NCI-H1105 treated with DMSO at 0.1 percent for 48 hours (cell line): ENCODE measurements around the gene MFSD6.
A peak's percentile ranks its signal among the peaks of the same experiment; 100 is the strongest.

Experiments
- DNase-seq: peaks from one replicate; lab custom pipeline; 2025; lab: John Stamatoyannopoulos, UW

The MFSD6 gene

DNA sequence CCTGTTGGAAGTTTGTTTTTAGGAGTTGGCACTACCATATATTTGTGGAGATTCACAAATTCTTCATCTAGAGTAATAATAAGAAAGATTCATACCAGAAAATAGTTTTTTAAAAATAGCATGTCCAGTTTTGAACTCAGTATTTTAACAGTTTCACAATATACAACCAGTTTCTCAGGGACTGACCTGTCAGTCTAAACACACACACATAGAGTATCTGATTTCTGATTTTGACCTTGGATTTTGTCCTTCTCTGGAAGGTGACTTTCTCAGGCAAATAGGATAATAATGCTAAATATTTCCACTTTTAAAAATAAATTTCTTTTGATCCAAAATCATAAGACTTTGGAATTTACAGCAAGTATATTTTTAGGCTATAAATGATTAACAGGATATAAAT lies 32.0 kb downstream of the MFSD6 start:
- no peak for DNase-seq

DNA sequence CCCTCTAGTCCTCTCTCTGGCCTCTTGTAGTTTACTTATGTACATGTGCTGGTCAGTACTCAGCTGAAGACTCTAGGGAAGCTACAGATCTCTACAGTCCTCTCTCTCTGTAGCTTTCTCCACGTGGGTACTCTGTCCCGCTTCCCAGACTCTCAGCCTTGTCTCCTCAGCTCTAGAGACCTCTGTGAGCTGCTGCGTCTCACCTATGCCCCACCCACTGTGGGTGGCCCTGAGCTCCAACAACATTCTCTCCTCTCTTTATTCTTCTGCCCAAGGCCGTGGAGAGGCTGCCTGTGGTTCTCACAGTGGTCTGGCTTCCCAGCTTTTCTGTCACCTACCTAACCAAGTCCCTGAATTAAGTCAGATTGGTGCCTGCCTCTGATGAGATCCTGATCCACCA lies 33.4 kb downstream of the MFSD6 start:
- no peak for DNase-seq

DNA sequence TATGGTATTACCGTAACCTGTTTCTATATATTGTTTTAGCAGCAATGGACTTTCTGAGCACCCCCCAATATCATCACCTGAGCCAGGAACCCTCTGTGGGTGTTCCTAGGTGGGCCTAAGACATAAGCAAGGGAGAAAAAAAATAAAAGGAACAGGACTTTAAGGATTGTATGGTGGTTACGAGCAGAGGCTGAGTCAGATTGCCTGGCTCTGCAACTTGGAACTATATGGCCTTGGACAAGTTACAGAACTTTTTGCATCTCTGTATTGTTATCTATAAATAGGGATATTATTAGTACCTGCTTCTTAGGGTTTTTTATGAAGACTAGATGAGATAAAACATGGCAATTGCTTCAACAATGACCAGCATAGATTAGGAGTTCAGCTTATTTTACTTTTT lies 34.9 kb downstream of the MFSD6 start:
- DNase-seq, result no peak

DNA sequence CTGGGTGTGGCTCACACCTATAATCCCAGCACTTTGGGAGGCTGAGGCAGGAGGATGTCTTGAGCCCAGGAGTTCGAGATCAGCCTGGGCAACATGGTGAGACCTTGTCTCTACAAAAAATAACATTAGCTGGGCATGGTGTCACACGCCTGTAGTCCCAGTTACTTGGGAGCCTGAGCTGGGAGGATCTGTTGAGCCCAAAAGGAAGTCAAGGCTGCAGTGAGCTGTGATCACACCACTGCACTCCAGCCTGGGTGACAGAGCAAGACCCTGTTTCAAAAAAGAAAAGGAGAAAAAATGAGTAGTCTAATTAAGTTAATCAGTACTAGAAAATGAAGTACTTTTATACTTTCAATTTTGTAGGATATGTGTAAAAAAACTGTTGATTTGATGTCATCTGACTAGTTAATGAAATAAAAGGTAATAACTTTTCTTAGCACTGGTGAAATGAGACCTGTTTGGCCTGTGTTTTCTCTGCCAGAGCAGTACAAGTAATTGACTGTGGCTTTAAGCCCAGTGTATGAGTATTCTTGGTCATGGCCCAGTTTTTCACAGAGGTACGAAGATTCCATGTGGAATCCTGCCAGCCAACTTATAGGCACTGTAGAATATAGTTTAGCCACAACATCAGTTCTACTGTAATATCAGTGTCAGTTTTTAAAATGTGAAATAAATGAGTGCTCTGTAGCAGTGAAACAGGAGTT lies 35.8 kb downstream of the MFSD6 start:
- peak; percentile 25 for DNase-seq

DNA sequence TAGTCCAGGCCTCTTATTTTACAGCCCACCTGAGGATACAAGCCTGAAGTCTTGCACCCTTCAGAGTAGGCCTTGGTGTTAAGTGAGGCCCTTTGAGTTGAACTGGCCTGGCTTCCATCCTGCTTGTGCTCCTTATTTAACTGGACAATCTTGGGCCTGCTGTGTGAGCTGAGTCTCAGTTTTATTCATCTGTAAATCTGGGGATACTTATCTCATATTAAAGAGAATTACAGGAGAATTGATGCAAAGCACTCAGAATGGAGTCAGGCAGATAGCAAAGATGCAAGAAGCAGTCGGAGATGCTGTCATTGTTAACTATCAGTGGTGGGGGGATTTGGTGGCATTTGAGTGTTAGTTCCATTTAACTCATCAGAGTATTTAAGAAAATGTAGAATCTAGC lies 36.8 kb downstream of the MFSD6 start:
- DNase-seq, result no peak

DNA sequence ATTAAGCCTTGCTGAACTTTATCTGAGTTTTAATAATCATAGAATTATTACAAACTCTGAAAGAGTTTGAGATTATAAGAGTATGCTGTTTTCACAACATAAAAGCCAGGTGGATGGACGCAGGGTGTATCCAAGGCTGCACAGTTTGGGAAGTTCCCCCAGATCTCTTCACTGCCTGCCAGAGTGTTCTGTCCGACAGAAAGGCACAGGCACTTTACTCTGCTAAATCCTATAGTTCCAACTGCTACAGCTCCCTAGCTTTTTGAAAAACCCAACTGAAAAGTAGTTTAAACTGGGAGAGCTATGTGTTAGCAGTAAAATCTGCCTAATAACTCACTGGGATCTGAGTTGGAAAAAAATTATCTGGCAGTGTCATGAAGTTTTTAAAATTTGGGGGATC lies 38.0 kb downstream of the MFSD6 start:
- no peak for DNase-seq

DNA sequence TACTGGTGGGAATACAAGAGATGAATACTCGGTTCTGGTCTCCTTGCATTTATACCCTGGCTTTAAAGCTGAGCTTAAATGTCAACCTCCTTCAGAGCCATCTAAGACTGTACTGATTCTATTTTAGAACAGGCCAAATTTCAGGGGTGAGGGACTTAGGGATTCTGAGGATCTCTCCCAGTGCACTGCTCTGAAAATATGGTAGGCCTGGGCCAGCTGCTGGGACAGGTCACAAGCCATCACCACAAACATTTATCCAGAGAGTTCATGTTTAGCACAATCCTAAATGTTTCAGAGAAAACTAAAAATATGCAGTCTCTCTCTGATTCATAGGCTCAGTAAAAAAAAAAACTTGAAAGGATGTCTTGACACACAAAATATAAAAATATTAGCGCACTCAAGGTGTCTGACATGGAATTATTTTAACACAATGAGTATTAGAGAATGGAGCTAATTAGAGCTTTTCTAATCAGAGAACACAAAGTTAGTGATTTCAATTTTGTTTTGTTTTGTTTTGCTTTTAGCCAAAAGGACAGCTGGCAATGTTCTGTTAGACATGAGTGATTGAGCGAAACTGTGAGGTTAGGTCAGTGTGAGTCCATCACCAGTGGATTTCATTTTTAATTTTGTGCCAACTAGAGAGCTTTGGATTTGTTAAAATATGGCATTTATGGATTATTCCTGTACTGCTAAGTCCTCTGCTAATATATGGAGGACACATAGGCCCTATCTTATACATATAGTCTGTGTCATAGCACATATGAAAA lies 38.8 kb downstream of the MFSD6 start:
- DNase-seq, result no peak

DNA sequence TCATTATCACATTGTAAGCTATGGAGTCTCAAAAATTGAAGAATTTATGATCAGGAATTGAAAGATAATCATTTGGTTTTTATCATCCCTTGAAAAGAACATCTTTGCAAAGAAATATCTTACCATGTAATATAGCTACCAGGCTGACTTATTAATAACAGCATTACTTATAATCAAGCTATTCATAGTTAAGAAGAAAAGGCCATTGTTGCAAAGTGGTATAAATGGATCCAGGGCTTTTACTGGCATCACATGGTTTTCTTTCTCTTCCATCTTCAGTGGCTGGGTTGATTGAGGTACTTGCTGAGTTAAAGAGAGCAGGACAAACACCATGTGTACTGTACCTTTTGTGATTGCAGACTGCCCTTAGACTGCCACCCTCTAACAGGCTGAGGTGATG lies 39.6 kb downstream of the MFSD6 start:
- no peak for DNase-seq

DNA sequence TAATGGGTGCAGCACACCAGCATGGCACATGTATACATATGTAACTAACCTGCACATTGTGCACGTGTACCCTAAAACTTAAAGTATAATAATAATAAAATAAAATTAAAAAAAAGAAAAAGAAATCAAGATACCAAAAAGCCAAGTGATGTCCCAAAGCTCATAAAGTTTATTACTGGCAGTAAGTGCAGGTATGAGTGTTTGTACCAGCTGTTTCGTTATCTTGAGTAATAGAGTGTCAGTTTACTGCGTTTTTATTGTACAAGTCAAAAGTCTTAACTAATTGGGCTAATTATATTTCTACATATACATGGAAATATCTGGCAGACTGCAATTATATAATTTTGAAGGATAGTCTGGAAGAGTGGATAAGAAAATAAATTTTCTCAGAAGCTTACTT lies 41.8 kb downstream of the MFSD6 start:
- DNase-seq, result no peak

DNA sequence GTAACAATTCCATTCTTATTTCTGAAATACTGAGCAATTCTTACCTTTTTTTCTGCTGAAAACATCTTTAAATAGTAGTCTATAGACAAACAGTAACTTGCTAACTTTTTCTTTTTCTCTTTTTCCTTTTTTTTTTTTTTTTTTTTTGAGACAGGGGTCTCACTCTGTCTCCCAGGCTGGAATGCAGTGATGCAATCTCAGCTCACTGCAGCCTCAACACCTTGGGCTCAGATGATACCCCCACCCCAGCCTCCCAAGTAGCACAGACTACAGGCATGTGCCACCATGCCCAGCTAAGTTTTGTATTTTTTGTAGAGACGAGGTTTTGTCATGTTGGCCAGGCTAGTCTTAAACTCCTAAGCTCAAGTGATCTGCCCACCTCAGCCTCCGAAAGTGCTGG lies 42.2 kb downstream of the MFSD6 start:
- no peak for DNase-seq

DNA sequence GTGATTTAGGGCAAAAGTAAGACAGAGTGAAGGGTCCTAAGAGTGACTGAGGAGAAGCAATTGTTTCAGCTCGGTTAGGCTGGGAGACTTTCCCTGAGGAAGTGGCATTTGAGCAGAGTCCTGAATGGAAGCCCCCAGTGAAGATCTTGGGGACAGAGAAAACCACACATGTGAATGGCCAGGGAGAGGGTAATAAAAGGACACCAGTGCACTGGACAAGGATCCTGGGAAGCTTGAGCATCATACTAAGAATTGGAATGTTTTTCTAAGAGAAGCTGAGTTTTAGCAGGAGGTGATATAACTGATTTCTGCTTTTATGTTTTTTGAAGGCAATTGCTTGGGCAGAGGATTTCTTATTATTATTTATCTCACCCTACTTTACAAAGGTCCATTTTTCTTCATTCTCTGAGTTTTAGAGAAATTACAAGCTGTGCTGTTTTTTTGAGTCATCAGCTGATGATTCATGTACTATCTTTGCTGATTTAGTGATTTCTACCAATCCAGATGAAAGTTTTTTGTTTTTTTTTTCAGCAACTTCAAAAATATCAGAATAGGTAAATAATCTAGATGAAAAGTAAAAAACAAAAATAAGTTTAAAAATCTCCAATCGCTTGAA lies 43.5 kb downstream of the MFSD6 start:
- DNase-seq, result no peak

DNA sequence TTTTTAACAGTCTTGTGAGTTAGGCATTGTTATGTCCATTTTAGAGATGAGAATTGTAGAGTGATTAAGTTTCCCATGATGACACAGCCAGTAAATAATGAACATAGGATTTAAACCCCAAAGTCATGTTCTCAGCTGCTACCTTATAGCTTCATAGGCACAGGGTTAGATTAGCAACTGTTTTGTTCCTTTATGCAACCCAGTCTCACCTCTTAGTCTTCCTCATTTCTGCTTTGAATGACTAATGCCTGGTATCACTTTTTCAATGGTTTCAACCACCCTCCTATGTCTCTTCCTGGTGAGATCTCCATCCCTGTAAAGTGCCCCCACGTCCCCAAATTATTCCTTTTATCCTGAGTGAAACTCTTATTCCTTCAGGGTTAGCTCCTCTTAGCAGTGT lies 44.3 kb downstream of the MFSD6 start:
- no peak for DNase-seq

DNA sequence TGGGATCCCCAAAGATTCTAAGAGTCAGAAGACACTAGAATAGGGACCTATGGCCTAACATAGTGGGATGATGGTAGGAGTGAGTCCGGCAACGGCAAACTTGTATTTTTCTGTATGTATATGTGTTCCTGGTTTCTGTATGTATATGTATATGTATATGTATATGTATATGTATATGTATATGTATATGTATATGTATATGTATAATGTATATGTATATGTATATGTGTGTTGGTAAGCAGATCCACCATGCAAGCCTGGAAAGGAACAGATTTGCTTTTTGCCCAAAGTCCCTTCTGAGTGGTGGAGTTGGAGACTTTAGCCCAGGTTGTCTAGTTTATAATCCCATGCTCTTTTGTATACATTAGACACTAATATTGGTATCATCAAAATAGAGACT lies 46.6 kb downstream of the MFSD6 start:
- no peak for DNase-seq

DNA sequence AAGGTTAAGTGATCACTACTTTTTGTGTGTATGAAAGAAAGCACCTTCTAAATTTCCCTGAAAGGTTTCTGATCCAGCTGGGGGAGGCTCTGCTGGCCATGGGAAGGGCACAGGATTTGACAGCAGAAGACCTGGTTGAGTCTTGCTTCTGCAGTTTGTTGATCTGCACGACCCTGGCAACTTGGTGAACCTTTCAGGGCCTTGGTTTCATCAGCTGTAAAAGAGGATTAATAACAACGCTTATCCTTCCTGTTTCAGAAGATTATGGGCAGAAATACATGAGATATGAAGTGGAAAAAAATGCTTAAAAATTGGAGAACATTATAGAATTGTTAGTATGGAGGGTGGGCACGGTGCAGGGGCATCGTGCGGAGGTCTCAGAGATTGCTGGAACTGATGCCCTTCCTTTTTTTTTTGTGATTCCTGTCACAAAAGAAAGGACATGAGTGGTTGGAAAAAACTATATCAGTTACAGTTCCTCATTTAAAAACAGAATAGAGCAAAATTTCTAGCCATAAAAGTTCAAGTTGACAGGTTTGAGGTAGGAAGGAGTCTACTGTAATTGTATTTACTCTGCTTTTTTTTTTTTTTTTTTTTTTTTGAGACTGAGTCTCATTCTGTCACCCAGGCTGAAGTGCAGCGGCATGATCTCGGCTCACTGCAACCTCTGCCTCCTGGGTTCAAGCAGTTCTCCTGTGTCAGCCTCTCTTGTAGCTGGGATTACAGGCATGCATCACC lies 47.4 kb downstream of the MFSD6 start:
- no peak for DNase-seq

DNA sequence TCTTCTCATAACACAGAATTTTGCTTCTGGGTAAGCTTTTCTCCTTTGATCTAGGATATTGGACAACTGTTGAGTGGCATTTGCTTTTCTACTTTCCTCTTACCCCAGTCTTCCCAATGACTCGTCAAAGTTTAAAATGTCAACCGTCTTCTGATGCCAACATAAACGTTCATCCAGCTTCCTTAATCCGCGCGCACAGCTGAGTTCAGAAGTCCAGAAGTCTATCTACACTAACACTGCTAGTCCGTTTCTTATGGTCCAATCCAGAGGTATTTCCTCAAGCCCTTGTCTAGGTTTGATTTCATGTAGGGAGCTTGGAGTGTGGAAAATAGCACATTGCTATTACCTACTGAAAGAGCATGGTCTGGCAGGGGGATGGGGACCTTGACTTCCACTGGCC lies 48.7 kb downstream of the MFSD6 start:
- DNase-seq, result no peak

DNA sequence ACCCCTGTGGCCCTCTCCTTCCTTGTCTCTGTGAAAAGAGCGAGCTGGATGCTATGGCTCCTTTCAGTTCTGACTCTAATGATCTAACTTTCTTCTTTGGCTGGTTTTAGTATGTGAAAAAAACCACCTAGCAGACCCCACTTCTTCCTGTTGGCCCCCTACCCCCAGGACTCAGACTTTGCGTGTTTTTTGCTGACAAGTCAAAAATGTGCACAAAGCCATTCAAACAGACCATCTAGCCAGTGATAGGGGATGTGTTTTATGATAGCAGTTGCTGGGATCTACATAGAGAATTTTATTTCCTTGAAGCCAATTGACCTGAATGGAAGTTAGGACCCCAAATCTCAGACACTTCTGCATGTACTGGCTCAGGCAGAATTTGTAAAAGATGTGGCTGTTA lies 49.1 kb downstream of the MFSD6 start:
- DNase-seq, result no peak

DNA sequence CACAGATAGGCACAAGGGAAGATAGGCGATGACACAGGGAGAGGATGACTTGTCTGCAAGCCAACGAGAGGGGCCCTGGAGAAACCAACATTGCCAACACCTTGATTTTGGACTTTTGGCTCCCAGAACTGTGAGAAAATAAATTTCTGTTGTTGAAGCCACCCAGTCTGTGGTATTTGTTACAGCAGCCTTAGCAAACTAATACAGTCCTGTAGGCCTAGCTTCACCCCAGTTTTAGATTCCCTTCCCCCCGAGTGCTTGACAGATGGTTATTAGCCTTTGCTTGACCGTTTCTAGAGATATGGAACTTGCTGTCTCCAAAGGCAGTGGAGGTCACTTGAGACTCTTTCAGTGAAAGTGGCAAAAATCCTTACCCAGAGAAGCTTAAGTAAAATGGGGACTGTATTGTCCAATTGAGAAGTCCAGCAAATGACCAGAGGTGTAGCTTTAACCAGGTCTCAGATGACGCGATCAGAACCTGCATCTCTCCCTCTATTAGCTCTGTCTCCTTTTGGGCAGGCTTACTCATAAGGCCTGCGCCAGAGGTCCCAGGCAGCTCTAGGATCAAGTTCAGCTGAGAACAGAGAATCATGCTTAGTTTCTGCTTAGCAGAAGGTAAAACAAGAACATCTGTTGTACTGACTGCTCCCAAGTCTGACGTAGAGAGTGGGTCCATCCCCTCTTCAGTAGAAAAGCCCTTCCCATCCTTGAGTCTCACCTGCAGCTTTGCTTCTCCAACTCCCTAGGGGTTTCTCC lies 50.4 kb downstream of the MFSD6 start:
- no peak for DNase-seq

DNA sequence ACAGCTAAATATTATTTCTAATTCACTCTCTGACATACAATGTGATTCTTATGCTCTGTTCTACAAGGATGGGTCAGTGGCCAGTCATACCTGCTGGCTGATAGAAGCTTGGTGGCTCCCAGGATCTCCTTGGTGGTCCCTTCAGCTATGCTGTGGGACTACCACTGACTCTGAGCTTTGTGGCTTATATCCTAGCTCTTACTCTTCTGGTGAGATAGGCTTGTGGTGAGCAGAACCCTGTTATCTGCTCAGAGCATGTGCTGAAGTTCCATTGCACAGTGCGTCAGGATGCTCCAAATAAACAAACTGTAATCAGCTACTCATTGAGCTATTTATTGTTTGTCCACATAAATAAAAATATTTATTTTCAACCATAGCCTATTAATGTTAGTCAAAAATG lies 51.7 kb downstream of the MFSD6 start:
- no peak for DNase-seq

DNA sequence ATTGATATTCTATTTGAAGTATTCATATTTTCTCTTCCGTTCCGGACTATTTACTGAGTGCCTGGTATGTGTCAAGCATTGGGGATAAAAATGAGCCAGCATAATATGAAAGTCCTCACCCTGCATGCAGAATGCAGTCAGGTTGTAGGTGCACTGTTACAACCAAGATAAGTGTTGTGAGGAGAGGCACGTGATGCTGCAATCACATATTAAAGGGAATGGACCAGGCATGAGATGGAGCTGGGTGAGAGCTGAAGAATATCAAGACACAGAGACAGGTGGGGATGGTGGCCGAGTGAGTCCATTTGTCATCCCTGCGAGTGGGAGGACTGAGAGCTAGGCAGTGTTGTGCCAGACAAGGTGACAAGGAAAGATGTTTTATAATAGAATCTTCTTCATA lies 52.3 kb downstream of the MFSD6 start:
- DNase-seq, result no peak

DNA sequence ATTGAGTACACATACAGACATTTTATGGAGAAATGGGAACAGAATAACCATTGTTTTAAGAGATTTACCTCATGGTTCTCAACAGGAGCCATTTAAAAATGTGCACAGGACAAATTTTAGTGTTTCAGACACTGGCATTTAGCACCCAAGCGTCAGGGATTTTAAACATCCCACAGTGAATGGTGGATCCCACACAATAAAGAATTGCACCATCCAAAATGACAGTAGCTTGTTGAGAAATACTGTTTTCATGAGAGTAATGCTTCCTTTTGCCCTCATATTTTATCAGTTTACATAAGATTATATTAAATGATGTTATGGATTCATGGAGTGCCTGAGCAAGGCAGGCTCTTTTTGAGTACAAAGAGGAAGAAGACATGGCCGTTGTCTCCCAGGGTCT lies 54.0 kb downstream of the MFSD6 start:
- DNase-seq, result no peak

DNA sequence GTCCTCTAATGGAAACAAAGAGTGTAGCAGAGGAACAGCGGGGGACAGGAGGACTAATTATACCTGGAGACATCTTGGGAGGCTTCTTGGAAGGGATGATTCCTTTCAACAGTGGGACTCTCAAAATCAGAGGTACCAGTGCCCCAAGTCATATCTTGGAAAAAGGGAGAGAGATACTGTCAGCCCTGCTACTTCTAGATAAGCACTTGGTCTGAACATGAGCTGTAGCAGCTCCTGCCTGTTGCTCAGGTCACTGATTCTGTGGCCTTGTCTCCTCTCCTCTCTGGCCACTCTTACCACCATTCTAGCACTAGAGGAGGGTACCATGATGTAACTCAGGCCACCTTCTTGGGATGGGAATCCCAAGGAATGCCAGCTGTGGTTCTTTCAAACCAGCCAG lies 54.5 kb downstream of the MFSD6 start:
- DNase-seq, result no peak

DNA sequence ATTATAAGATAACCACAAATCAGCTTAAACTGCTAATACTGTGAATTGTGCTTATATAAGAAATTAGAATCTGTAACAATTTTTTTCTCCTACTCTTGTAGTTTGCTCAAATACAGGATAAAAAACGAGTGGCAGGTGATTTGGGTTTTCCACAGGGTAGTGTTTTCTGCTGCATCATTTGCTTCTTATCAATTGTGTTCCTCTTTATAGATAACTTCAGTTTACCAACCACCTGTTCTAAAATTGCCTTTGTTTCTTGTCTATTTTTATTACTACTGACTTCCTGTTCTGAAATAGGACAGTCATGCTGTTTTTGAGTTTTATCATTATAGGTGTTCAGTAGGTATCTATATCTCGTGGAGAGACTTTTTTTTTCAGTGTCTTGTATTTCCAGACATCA lies 56.9 kb downstream of the MFSD6 start:
- DNase-seq, result no peak
